Transverse colon (tissue), 3 donors: ENCODE data around the gene LRPAP1.
"Not testable (repeated sequence)": the region's sequence is repeated elsewhere in the genome, so short reads cannot be mapped to it uniquely, and the experiment has no call there.

Experiments
- EP300 ChIP-seq: sonication (generic); formaldehyde crosslinking; IDR thresholded peaks from one replicate; pipeline ENCODE4 v1.6.1; 2017; ENCODE audit warnings: antibody characterized with exemption, low read depth
- TF ChIP-seq, protein P1 (sequence below), 5 experiments: fragments of 200-600 bp in 3 of 5; fragments of 450-650 bp in 2 of 5; sonication (generic) in 3 of 5; IDR thresholded peaks; 1 replicate in 2 of 5; 2 replicates in 3 of 5; pipeline ENCODE4 v1.5.1; 2016 to 2017; ENCODE audit warnings: antibody characterized with exemption in 5 of 5, inconsistent platforms in 3 of 5, mild to moderate bottlenecking in 2 of 5, moderate library complexity in 1 of 5

GRCh38 chr4:3543415-3543814, 11.2 kb upstream of the LRPAP1 start:
- TF ChIP-seq EP300: not testable (repeated sequence)
- TF ChIP-seq, protein P1, sequence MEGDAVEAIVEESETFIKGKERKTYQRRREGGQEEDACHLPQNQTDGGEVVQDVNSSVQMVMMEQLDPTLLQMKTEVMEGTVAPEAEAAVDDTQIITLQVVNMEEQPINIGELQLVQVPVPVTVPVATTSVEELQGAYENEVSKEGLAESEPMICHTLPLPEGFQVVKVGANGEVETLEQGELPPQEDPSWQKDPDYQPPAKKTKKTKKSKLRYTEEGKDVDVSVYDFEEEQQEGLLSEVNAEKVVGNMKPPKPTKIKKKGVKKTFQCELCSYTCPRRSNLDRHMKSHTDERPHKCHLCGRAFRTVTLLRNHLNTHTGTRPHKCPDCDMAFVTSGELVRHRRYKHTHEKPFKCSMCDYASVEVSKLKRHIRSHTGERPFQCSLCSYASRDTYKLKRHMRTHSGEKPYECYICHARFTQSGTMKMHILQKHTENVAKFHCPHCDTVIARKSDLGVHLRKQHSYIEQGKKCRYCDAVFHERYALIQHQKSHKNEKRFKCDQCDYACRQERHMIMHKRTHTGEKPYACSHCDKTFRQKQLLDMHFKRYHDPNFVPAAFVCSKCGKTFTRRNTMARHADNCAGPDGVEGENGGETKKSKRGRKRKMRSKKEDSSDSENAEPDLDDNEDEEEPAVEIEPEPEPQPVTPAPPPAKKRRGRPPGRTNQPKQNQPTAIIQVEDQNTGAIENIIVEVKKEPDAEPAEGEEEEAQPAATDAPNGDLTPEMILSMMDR (IDR thresholded peaks at IDR 0.05): not testable (repeated sequence)
